ENCODE data around the gene IRS1. TPM values are rescaled to one million over a fixed set of nuclear protein-coding genes. Genes with fewer than 3 reads are reported as not detected.

IRS1 gene
- total RNA-seq, 1 experiment from 2014 or later: 15.0 TPM

DNA sequence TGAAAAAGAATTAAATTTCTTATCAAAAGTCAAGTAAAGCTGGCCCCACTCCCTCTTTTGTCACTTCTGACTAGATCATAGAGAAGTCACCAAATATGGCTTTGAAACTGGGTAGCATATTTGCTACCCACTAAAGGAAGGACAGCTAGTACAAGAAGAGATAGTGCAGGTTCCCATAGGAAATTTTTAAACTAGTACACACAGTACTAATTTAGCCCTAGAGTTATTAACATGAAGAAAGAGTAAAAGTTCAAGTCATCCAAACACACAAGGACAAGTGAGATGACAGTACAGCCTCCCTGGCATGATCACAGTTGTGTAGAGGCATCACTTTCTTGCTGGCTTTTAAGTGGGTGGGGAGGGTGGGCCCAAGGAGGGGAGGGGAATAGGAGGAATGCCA, 100.9 kb downstream of the IRS1 start:
- no peaks in the 10 kb centered on the region; a peak in 1 of 5 replicates for H3K9me3 Mint-ChIP-seq
- TF ChIP-seq, protein P1, sequence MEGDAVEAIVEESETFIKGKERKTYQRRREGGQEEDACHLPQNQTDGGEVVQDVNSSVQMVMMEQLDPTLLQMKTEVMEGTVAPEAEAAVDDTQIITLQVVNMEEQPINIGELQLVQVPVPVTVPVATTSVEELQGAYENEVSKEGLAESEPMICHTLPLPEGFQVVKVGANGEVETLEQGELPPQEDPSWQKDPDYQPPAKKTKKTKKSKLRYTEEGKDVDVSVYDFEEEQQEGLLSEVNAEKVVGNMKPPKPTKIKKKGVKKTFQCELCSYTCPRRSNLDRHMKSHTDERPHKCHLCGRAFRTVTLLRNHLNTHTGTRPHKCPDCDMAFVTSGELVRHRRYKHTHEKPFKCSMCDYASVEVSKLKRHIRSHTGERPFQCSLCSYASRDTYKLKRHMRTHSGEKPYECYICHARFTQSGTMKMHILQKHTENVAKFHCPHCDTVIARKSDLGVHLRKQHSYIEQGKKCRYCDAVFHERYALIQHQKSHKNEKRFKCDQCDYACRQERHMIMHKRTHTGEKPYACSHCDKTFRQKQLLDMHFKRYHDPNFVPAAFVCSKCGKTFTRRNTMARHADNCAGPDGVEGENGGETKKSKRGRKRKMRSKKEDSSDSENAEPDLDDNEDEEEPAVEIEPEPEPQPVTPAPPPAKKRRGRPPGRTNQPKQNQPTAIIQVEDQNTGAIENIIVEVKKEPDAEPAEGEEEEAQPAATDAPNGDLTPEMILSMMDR (conservative IDR thresholded peaks at IDR 0.05): no peak
- Histone ChIP-seq H2BK5ac (ENCODE audit: insufficient read length, low read length) (no peak overlapping the region), H3K79me1 (ENCODE audit: insufficient read depth, low read depth, low read length, poor library complexity, severe bottlenecking) (no peaks in the 10 kb centered on the region), H2AK5ac (ENCODE audit: insufficient read length, low read length) (no peak overlapping the region), H3K56ac (ENCODE audit: insufficient read length, low read depth, low read length) (no peak overlapping the region), H2BK120ac (ENCODE audit: low read depth, low read length, poor library complexity, severe bottlenecking) (no peak overlapping the region), H3K23me2 (ENCODE audit: insufficient read length, low read depth, low read length, poor library complexity, severe bottlenecking) (no peaks in the 10 kb centered on the region), H3K14ac (ENCODE audit: insufficient read depth, low read length) (no peak overlapping the region), H3K9ac (ENCODE audit: extremely low read depth, insufficient read length, low read length) (no peak overlapping the region), H3K27ac (ENCODE audit: insufficient read length, low read depth, low read length) (no peak overlapping the region), H4K8ac (replicated peaks; ENCODE audit: insufficient read length, low read depth, low read length) (no peak overlapping the region), H4K5ac (ENCODE audit: insufficient read length, low read depth, low read length) (no peak overlapping the region), H3T11ph (ENCODE audit: low read length) (no peak overlapping the region), H2BK20ac (ENCODE audit: low read depth, low read length, poor library complexity, severe bottlenecking) (no peak overlapping the region), H3K4me1 (ENCODE audit: insufficient read depth, low read length) (peaks cover 7% of the 10 kb centered on the region), H3K4ac (ENCODE audit: low read depth, low read length) (no peak overlapping the region), H4K91ac (ENCODE audit: insufficient read length, low read depth, low read length) (no peak overlapping the region), H4K20me1 (ENCODE audit: control insufficient read depth, insufficient read depth, insufficient read length) (no peaks in the 10 kb centered on the region), H2BK12ac (ENCODE audit: insufficient read length, low read depth, low read length) (no peak overlapping the region), H3K18ac (ENCODE audit: insufficient read length, low read depth, low read length) (no peak overlapping the region), H3K4me2 (ENCODE audit: insufficient read depth, insufficient read length, low read length) (no peak overlapping the region), H2AFZ (ENCODE audit: low read length) (no peak overlapping the region), H2BK15ac (ENCODE audit: low read depth, low read length) (no peak overlapping the region), H3K9me3 (ENCODE audit: control insufficient read depth, low read depth, low read length) (no peaks in the 10 kb centered on the region), H3K23ac (ENCODE audit: insufficient read length, low read depth, low read length) (no peak overlapping the region), H3K79me2 (ENCODE audit: insufficient read depth, low read length) (no peaks in the 10 kb centered on the region), H3K27me3 (ENCODE audit: insufficient read depth, low read length) (no peaks in the 10 kb centered on the region)
- no peak overlapping the region for H3K4me3 Mint-ChIP-seq
- DNase-seq: no peak
- H3K36me3 Mint-ChIP-seq (ENCODE audit: insufficient read depth in 1 of 3, low read depth in 3 of 3): no peaks in the 10 kb centered on the region; a peak in 2 of 7 replicates
- H3K27me3 Mint-ChIP-seq (ENCODE audit: low read depth): no peaks in the 10 kb centered on the region; the same call in 1 of the 2 replicates
- no peak overlapping the region for H3K27ac Mint-ChIP-seq
- H3K4me1 Mint-ChIP-seq: peaks cover 22 to 23% of the 10 kb centered on the region in 2 experiments

Data from H9 (cell line).